ENCODE results near the gene THAP3. TPM values are rescaled to one million over a fixed set of nuclear protein-coding genes. Genes with fewer than 3 reads are reported as not detected.

Gene THAP3
- total and polyA plus RNA-seq, 2 of the 8 experiments (the other 6 are each of a cell fraction or from before 2014, with no cell fraction given), result 8.2 to 15.3 TPM

DNA sequence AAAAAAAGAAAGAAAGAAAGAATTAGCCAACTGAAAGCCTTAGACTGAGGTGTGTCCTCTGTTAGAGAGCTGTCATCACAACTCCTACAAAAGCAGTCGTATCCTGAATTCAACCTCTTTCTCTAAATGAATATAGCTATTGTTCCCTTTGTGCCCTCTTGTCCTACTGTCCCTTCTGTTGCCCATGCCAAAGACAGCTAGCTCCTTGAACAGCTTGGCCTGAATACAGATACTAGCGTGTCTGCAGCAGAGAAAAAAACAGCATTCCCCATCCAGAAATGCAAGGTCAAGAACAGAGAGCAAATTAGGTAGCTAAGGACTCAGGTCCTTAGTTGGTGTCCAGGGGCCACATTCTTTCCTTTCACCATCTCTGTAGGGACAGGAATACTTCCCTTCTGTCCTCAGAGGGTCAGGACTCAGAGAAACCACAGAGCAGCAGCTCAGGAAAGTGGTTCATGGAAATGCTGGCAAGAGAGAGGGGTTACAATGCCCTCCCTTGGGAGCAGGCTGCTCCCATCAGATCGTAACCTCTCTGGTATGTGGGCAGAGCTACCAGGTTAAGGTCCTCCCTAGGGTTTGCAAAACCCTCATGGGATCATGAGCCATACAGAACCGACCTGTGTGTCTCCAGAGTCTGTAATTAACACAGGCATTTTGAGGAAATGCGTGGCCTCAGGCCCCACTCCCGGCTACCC, 46.7 kb upstream of the THAP3 start:
- WGBS, 2 experiments (ENCODE audit: extremely low coverage in 1 of 2, insufficient coverage in 1 of 2, insufficient read length in 1 of 2, insufficient replicate concordance in 2 of 2, low coverage in 1 of 2, low lambda C conversion rate in 2 of 2, missing lambda C conversion rate in 1 of 2), result 79% methylated on average over 6 of the region's 6 CpGs; no CpG with 5 or more reads in 1 of the 2 experiments
- Histone ChIP-seq H3K9ac (replicated peaks in 1 of 4; ENCODE audit: extremely low read depth in 1 of 4, low read depth in 3 of 4, low read length in 3 of 4) (no peak overlapping the region), H3K4me1 (replicated peaks in 1 of 4; ENCODE audit: control insufficient read depth in 3 of 4, insufficient read depth in 4 of 4, low read length in 3 of 4) (peaks cover 0 to 17% (median 15%) of the 10 kb centered on the region in 4 experiments; a peak in 6 of 7 replicates), H3K27ac (ENCODE audit: low read depth, low read length) (no peak overlapping the region), H2AK5ac (ENCODE audit: low read depth, low read length) (no peak overlapping the region), H3K18ac (ENCODE audit: extremely low read depth, low read length) (no peak overlapping the region), H4K8ac (ENCODE audit: extremely low read depth, insufficient read depth, low read length) (no peak overlapping the region; the same call in 1 of the 2 replicates), H3K4me2 (ENCODE audit: insufficient read depth in 1 of 2, low read depth in 2 of 2, low read length in 2 of 2) (no peak overlapping the region), H3K4ac (replicated peaks; ENCODE audit: insufficient read length, low read depth, low read length) (no peak overlapping the region), H3K79me2 (ENCODE audit: control insufficient read depth in 1 of 2, insufficient read depth in 2 of 2, low read length in 2 of 2) (peaks cover 0 to 13% of the 10 kb centered on the region in 2 experiments; a peak in 1 of 4 replicates), H2AFZ (ENCODE audit: low read length) (no peak overlapping the region), H2BK120ac (replicated peaks; ENCODE audit: low read depth, low read length) (no peak overlapping the region), H3K9me3 (ENCODE audit: insufficient read depth in 2 of 2, low read depth in 1 of 2, low read length in 1 of 2) (no peaks in the 10 kb centered on the region), H4K5ac (ENCODE audit: insufficient read length, low read depth, low read length) (no peak overlapping the region), H3K4me3 (ENCODE audit: extremely low read depth in 1 of 4, insufficient read depth in 2 of 4, low read depth in 3 of 4, low read length in 4 of 4) (no peak overlapping the region), H2BK20ac (ENCODE audit: low read length) (no peak overlapping the region), H3K23me2 (ENCODE audit: low read depth, low read length) (peaks cover 5% of the 10 kb centered on the region), H3K36me3 (ENCODE audit: control insufficient read depth in 2 of 4, insufficient read depth in 4 of 4, low read length in 3 of 4) (no peaks in the 10 kb centered on the region), H2BK5ac (ENCODE audit: low read depth, low read length) (no peak overlapping the region), H2BK12ac (ENCODE audit: low read depth, low read length) (no peak overlapping the region), H3K14ac (ENCODE audit: insufficient read length) (no peak overlapping the region), H3K56ac (replicated peaks; ENCODE audit: insufficient read length, low read depth, low read length) (no peak overlapping the region), H3K27me3 (replicated peaks in 1 of 4; ENCODE audit: control insufficient read depth in 3 of 4, extremely low read depth in 1 of 4, insufficient read depth in 3 of 4, low read length in 3 of 4) (no peaks in the 10 kb centered on the region; a peak in 2 of 7 replicates), H2BK15ac (ENCODE audit: low read length) (no peak overlapping the region), H4K91ac (replicated peaks; ENCODE audit: insufficient read length, low read length) (no peak overlapping the region), H3K23ac (ENCODE audit: insufficient read length) (no peak overlapping the region), H3K79me1 (ENCODE audit: low read depth, low read length) (peaks cover 5% of the 10 kb centered on the region), H4K20me1 (replicated peaks in 1 of 2; ENCODE audit: control insufficient read depth in 1 of 2, insufficient read depth in 2 of 2, low read length in 2 of 2) (peaks cover 0 to 12% of the 10 kb centered on the region in 2 experiments)
- POLR2A ChIA-PET (ENCODE audit: partially characterized antibody), result interaction anchor here (1.1 to 17.4 kb wide), 5 partner anchors 10 to 54 kb away, joined by 3 to 196 read pairs (median 6); partner anchors contain the start of genes KLHL21, NOL9 and TAS1R1
- TF ChIP-seq SP2 (IDR thresholded peaks at IDR 0.05; ENCODE audit: low read length) (no peak), RBBP5 (IDR thresholded peaks at IDR 0.05; ENCODE audit: borderline replicate concordance, low read depth, low read length) (no peak), CHD1 (IDR thresholded peaks at IDR 0.05; ENCODE audit: low read depth, low read length) (no peak), JUND (IDR thresholded peaks at IDR 0.05; ENCODE audit: low read length) (no peak), CEBPB (IDR thresholded peaks at IDR 0.05; ENCODE audit: low read depth, low read length) (no peak), POLR2A (IDR thresholded peaks at IDR 0.05; ENCODE audit: control extremely low read depth in 1 of 2, low read depth in 2 of 2, low read length in 2 of 2) (no peak), TAF7 (optimal IDR thresholded peaks at IDR 0.05; ENCODE audit: borderline replicate concordance, low read depth, low read length) (no peak)
- CTCF ChIA-PET (ENCODE audit: partially characterized antibody), result interaction anchor here (0.6 to 5.1 kb wide), 5 partner anchors 10 to 69 kb away, joined by 3 to 19 read pairs (median 4); partner anchors contain the start of genes NOL9 and TAS1R1
- FAIRE-seq, result no peak
- no peak for DNase-seq (ENCODE audit: low read depth in 1 of 2, low spot score in 2 of 2)

Measured in H1 (cell line).